ENCODE measurements around the gene PACSIN2. TPM values are rescaled to one million over a fixed set of nuclear protein-coding genes. Genes with fewer than 3 reads are reported as not detected.
"Not testable (repeated sequence)": the region's sequence is repeated elsewhere in the genome, so short reads cannot be mapped to it uniquely, and the experiment has no call there.

PACSIN2 gene
- total RNA-seq, 1 experiment from 2014 or later, result 53.9 TPM

GRCh38 chr22:42928969-42929837, 85.7 kb downstream of the PACSIN2 start:
- DNase-seq (ENCODE audit: low read depth), result no peak

- DNase-seq (ENCODE audit: low read depth), result no peak
Measured at GRCh38 chr22:42927966-42928365, 87.0 kb downstream of the PACSIN2 start.

- DNase-seq (ENCODE audit: low read depth), result no peak
Measured at GRCh38 chr22:42926768-42927167, 88.2 kb downstream of the PACSIN2 start.

- DNase-seq (ENCODE audit: low read depth), result no peak
Measured at GRCh38 chr22:42926104-42926503, 88.8 kb downstream of the PACSIN2 start.

GRCh38 chr22:42925598-42925997, 89.4 kb downstream of the PACSIN2 start:
- DNase-seq (ENCODE audit: low read depth), result no peak

- not testable (repeated sequence) for DNase-seq (ENCODE audit: low read depth)
Measured at GRCh38 chr22:42925031-42925430, 89.9 kb downstream of the PACSIN2 start.

GRCh38 chr22:42924436-42924835, 90.5 kb downstream of the PACSIN2 start:
- no peak for DNase-seq (ENCODE audit: low read depth)

GRCh38 chr22:42922374-42923191, 92.4 kb downstream of the PACSIN2 start:
- DNase-seq (ENCODE audit: low read depth), result no peak

GRCh38 chr22:42920101-42920820, 94.7 kb downstream of the PACSIN2 start:
- peak; percentile 42 for DNase-seq (ENCODE audit: low read depth)

- DNase-seq (ENCODE audit: low read depth), result peak; percentile 50
Measured at GRCh38 chr22:42919199-42919598, 95.8 kb downstream of the PACSIN2 start.

GRCh38 chr22:42918500-42918899, 96.4 kb downstream of the PACSIN2 start:
- DNase-seq (ENCODE audit: low read depth), result no peak

- DNase-seq (ENCODE audit: low read depth), result not testable (repeated sequence)
Measured at GRCh38 chr22:42917358-42917757, 97.6 kb downstream of the PACSIN2 start.

- DNase-seq (ENCODE audit: low read depth), result no peak
Measured at GRCh38 chr22:42915980-42916765, 98.8 kb downstream of the PACSIN2 start.

GRCh38 chr22:42914511-42915076, 100.4 kb downstream of the PACSIN2 start:
- DNase-seq (ENCODE audit: low read depth), result no peak

GRCh38 chr22:42913874-42914510, 101.0 kb downstream of the PACSIN2 start:
- DNase-seq (ENCODE audit: low read depth), result no peak

GRCh38 chr22:42912059-42912458, 102.9 kb downstream of the PACSIN2 start:
- DNase-seq (ENCODE audit: low read depth), result no peak

- DNase-seq (ENCODE audit: low read depth), result no peak
Measured at GRCh38 chr22:42910221-42910942, 104.6 kb downstream of the PACSIN2 start.

GRCh38 chr22:42909363-42910058, 105.4 kb downstream of the PACSIN2 start:
- DNase-seq (ENCODE audit: low read depth), result no peak

- no peak for DNase-seq (ENCODE audit: low read depth)
Measured at GRCh38 chr22:42908374-42908746, 106.6 kb downstream of the PACSIN2 start.
